Activated T-cell treated with anti-CD3 and anti-CD28 coated beads, Interleukin-2, amount 50 U/mL, for 1 hour (primary cell): Measurements from ENCODE around the gene AOAH.

Experiments
- DNase-seq: peaks from one replicate; pipeline ENCODE4 v3.0.0-alpha.2; 2020

Gene AOAH, protein sequence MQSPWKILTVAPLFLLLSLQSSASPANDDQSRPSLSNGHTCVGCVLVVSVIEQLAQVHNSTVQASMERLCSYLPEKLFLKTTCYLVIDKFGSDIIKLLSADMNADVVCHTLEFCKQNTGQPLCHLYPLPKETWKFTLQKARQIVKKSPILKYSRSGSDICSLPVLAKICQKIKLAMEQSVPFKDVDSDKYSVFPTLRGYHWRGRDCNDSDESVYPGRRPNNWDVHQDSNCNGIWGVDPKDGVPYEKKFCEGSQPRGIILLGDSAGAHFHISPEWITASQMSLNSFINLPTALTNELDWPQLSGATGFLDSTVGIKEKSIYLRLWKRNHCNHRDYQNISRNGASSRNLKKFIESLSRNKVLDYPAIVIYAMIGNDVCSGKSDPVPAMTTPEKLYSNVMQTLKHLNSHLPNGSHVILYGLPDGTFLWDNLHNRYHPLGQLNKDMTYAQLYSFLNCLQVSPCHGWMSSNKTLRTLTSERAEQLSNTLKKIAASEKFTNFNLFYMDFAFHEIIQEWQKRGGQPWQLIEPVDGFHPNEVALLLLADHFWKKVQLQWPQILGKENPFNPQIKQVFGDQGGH

DNA sequence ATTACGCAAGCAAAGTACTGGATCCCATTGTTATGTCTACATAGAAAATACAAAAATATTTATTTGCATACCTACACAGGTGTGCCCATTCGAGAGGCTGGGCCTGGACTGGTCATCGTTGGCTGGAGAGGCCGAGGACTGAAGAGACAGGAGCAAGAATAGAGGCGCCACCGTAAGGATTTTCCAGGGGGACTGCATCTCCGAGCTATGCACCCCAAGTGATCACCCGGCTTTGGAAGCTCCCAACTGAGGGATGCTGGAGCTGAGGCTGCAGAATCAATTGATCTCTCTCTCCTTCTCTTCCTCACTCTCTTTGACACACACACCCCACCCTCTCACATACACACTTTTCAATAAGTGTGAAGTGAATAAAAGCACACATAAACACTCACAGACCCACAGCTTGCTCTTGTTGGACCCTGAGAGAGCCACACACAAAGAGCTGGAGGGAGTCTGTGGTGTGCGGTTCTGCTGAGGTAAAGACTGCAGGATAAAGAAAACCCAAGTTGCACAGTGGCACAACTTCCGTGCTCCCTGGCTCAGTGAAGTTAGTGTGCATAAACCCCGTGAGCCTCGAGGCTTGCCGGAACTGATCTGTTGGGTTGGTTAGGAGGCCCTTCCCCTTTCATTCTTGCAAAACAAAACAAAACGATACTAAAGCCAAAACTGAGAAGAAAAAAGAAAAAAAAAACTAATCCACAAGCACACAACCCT, at the start of gene AOAH:
AOAH (minus strand) TSS at position 544 of the 714 bp plus-strand sequence; CDS start at position 198, 346 bp downstream.
- peak; percentile 68 for DNase-seq

DNA sequence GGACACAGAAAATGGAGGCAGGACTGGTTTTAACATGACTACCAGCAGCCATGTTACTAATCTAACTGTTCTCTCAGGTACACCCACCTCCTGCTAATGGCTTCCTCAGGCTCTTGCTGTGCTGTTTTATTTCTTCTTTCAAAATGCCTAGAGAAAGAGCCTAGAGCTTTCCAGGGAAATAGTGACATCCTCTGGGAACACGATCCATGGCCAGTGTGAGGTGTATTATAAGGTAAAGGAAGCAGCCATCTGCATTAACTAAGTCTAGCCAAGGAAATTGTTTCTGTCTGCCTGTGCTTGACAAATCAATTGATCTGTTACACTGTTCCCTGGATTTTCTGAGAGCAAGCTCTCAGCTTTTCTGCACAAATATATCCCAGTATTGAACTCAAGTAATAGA, 42.2 kb upstream of the AOAH start:
- no peak for DNase-seq

DNA sequence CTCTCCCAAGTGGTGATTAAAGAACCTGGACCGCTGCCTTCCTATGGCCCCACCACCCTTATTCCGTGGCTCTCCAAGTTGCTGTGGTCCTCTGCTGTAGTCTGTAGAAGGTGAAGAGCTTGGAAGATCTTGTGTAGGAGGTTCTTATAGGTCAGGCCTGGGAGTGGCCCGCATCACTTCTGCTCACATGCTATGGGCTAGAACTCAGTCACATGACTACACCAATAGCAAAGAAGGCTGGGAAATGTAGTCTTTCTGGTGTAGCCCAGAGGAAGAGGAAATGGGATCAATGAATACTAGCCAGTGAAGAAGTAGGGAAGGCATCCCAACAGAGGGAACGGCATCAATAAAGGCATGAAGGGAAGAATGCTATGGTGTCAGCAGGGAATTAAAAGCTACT, 41.3 kb upstream of the AOAH start:
- DNase-seq, result no peak

DNA sequence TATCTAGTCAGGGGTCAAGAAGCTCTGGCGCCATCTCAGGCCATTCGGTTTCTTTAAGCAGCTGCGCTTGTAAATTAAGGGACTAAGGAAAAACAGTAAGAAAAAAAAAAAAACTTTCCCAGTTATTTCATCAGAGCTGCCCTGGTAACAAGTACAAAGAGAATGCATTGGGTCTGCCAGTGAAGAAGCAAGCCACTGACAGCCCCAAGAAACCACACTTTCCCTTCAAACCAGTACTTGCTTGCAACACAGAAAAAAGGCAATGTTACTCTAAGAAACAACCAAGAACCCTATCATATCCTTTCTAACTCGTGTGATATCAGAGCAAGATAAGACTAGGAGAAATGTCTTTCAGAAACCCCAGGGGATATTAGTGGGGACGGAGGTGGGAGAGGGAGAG, 40.6 kb upstream of the AOAH start:
- DNase-seq, result no peak

DNA sequence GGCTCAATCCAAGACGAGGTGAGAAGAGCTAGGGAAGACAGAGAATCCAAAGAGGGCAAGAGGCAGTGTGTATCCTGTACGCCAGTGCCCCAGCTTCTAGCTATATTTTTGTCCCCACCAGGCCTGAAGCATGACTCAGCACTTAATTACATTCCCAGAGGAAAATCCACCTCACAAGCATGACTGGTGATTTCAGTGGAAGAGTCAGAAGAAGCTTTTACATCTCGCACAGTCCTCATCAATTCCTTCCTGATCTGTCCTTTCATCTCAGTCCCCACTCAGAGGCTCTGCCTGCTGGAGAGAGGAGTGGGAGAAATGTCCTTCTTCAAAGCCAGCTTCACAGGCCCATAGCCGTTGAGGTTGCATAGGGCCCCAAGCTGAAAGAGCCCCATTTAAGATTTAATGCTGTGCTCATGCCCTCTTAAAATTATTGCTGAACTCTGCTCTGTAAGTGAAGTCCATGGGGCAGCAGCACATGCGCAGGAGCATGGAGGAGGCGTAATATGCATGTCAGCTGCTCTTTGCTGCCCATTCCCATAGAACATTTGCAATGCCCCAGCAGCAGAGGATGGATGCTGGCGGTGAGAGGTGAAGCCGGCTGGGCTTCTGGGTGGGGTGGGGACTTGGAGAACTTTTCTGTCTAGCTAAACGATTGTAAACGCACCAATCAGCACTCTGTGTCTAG, 39.0 kb upstream of the AOAH start:
- no peak for DNase-seq

DNA sequence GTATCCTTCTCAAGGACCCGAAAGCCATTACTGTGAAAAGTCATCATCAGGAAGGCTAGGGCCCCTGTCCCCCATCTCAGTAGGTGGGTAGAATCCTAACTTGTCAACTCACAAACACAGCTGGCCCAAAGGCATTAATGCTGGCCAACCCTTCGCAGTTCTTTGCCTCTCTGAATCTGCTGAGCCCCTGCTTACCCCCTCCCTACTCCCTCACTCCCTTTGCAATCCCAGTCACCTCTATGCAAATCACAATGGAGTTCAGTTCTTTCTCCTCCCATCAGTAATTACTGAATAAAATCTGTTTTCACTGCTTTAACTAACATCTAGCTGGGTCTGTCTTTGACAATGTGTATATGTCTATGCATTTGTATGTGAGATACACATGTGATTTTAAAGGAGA, 38.1 kb upstream of the AOAH start:
- no peak for DNase-seq

DNA sequence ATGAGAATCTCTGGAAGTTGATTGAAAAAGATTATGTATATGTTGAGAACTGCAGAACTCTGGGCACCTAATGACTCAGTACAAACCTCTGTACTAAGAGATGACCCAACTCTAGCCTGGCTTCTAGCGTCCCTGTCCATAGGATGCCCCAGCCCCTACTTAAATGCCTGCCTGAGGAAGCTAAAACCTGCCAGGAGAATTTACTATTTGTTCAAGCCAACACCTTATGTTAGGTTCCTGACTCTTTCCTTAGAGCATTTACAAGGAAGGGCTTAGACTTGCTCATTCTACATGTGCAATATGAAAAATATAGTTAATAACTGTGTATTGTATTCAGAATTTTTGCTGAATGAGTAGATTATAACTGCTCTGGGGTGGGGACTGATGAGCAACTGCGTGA, 37.5 kb upstream of the AOAH start:
- DNase-seq, result no peak

DNA sequence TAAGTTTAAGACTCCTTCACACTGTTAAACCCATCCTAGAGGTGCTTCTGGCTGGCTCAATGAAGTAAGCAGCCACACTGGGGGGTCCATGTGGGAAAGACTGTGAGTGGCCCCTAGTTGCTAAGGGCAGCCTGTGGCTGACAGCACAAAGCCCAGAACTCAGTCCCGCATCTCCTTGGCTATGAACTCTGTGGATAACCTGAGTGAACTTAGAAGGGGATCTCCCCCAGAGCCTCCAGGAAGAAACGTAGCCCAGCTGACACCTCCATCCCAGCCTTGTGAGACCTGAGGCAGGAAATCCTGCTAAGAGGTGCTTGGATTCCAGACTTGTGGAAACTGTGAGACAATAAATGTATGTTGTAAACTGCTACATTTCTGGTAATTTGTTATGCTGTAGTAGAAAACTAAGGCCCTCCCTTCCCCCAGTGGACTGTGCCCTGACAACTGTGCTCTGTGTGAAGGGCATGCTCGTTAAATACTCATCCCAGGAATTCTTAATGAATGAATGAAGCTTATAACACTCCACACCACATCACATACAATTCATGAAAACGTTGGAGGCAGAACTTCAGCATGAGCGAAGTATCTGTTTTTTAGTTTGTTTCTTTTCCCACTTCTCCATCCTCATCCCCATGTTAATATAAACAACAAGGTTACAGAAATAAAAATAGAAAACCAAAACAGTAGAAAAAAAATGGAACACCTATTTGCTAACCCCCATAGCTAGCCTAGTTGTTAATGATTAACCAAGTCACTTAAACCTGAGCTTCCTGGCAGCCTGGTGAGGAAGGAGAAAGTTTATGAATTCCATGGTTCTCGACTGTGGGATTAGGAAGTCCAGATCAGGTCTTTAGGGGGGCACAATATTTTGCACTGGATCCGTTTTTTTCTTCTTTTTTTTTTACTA, 36.8 kb upstream of the AOAH start:
- no peak for DNase-seq

DNA sequence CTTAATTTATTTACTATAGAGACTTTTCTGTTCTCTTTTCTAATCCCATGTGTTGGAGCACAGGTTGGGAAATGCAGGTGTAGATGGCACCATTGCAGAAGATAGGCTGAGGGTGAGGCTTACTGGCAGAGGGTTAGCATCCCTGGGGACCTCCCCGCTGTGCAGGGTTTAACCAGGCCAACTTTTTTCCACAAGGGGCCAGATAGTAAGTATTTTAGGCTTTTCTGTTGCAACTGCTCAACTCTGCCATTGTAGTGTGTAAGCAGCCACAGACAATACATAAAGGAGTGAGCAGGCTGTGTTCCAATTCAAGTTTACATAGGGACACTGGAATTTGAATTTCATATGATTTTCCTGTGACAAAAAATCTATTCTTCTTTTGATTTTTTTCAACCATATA, 34.6 kb upstream of the AOAH start:
- DNase-seq, result no peak

DNA sequence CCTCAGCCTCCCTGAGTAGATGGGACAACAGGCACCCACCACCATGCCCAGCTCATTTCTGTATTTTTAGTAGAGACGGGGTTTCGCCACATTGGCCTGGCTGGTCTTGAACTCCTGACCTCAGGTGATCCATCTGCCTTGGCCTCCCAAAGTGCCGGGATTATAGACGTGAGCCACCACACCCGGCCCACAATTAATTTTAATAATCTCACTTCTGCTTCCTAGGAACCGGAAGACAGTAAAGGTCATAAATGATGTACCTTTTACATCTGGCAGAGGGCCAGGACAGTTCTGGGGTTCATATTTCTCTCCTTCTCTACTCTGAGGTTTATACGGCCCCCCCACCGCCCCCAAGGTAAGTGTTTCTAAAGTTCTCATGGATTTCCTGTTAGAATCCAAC, 31.2 kb upstream of the AOAH start:
- no peak for DNase-seq

DNA sequence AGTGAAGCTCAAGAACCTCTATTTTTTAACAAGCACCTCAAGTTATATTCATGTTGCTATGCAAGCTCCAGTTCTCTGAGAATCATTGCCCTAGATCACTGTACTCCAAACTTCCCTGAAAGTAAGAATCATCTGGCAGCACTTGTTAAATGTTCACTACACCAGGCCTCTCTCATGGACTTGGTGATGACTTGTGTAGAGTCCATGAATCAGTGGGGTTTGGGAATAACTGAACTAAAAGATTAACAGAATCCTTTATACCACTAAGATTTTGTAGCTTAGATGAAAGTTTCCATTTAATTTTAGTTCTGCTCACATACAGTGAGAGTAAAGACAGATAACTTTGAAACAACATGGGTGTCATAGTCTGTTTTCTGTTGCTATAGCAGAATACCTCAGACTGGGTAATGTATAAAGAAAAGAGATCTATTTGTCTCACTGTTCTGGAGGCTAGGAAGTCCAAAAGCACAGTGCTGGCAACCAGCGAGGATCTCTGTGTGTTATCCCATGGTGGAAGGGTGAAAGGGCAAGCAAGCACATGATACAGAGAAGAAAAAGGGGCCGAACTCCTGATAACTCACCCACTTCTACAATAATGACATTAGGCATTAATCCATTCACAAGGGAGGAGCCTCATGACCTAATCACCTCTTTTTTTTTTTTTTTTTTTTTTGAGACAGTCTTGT, 27.9 kb upstream of the AOAH start:
- no peak for DNase-seq

DNA sequence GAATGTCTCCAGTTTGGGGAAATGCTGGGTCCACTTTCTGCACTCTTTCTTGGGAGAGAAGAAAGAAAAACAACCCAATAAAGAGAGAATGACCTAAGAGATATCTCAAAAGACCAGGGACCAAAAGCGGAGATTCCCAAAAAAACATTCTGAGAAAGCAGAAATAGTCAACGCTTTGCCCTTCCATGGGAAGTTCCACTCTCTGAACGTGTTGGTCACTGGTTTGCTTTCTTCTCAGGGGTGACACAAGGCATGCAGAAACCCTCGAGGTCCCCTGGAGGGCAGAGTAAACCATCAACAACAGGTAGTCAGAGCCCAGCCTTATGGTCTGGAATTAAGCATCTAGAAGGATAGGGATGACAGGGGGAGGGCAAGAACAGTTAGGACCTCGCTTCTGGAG, 26.2 kb upstream of the AOAH start:
- no peak for DNase-seq

DNA sequence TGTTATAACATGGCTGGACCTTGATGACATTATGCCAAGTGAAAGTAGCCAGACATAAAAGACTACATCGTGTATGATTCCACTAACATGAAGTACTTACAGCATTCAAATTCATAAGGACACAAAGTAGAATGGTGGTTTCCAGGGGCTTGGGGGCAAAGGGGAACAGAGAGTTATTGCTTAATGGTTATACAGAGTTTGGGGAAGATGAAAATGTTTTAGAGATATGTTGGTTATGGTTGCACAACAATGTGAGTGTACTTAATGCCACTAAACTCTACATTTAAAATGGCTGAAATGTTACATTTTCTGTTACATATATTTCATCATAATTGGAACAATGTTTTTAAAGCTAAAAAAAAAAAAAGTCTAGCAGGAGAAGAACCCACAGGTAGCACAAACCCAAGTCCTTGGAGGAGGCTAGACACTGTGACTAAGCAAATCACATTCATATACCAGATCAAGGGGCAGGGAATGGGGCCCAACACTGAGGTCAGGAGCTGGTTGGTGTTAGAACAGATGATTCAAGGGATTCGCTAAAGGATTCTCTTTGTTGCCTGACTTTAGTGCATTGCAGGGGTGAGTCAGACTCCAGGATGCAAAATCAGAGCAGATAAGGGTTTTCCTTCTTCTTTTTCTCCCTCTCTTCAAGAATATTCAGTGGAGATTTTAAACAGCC, 25.1 kb upstream of the AOAH start:
- DNase-seq, result no peak

DNA sequence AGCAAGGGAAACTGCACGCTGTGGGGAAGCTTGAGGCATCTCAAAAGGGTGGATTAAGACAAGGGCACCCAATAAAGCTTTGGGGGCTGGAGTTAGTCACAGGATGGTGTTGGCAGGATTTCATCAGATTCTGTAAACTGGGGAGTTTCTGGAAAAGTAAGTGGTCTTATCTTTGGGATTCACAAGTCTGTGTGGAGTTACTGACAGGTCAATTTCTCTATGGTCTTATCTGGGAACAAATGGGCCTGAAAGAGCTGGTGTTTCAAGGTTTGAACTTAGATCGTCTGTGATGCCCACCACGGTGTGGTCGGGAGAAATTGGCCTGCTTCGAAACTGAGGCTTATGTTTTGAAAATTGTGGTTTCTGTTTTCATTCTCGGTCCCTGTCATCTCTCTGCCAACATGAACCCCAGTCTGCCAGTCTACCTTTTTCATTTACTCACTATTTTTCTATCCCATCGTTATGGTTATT, 23.8 kb upstream of the AOAH start:
- DNase-seq, result no peak

DNA sequence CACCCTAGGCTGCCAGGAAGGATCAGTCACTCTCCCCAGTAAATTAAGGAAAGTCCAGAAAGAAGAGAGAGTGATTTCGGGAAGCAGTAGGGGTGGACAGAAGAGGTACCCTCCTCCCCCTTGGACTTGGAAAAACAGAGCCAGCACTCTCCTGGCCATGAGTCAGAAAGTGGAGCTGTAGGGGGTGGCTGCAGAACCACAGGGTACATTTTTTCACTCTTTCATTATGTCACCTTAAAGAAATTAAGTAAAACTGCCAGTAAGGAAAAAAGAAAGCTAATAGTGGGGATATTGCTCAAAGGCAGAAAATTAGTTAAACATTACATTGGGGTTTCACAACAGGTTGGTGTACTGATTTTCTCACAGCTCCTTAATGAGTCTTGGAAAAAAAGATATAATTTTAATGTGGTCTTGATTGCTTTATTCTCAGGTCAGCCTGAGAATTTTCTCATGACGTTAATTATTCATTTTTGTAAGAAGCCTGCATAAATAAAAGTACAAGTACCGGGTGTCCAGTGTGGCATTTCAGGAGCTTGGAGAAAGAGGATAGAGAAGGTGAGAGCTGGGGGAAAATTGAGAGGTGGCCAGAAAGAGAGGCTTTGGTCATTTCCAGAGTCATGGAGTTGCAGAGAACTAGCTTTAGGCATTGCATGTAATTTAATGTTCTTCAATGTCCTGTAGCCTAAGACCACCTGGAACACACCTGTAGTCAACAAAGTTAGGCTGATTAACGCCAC, 23.2 kb upstream of the AOAH start:
- DNase-seq, result no peak

DNA sequence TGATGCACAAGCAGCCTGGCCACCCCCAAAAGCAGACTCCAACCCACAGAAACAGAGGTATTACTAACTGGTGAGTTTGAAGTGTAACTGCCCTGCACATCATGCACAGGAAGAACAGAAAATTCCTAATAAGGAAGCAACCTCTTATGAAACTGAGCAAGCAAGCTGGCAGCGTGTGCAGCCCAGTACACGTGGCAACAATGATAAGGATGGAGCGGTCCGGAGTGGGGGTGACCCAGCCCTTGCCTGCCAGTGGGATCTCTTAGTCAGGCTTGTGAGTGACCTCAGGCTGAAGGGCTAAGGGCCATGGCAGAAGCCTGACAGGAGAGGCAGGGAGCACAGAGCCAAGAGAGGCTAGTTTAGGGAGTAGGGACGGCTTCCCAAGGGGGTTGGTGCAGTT, 22.1 kb upstream of the AOAH start:
- DNase-seq, result no peak

DNA sequence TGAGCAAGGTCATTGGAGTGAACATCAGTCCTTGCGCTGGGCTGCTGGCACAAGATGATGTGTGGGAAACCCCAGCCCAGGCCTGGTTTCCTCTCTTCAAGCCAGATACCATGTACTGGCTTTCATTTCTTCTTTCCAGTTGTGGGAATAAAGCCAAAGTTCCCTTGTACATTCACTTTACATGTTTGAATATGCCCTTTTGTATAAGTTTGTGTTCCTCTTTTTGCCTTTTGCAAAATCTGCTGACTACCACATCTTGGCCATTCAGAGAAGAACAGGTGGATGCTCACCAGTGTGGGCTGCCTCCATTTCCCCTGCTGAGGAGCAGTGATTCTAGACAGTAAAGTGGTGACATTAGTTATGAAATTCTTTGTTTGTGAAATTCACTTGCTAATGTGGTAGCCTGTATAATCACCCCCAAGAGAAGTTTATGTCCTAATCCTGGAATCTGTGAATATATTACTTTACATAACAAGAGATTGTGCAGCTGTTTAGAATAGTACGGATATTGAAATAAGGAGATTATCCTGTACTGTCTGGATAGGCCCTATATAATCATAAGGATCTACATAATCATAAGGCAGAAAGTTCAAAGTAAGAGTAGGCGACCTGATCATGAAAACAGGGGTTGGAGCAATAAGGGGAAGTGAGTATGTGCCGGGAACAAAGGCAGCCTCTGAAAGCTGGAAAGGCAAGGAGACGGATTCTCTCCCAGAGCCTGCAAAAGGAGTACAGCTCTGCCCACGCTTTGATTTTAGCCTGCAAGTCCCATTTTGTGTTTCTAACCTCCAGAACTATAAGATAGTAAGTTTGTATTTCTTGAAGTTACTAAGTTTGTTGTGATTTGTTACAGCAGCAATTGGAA, 18.8 kb upstream of the AOAH start:
- no peak for DNase-seq

DNA sequence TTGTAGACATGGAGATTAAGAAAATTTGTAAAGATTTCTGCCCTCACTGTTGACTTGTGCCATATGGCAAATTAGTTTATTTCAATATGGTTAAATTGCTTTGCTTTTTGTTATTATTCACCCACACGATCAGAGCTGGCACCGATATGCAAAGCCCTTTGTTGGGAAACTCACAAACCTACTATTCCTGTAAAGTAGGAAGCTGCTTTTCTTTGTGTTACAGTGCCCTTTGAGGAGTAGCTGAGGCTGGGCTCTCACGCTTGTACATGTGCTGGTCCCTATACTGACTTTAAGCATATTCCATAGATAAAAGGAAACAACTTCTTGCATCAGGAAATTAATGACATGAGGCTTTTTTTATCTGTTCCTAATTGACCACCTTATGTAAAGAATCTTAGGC, 17.6 kb upstream of the AOAH start:
- DNase-seq, result no peak

DNA sequence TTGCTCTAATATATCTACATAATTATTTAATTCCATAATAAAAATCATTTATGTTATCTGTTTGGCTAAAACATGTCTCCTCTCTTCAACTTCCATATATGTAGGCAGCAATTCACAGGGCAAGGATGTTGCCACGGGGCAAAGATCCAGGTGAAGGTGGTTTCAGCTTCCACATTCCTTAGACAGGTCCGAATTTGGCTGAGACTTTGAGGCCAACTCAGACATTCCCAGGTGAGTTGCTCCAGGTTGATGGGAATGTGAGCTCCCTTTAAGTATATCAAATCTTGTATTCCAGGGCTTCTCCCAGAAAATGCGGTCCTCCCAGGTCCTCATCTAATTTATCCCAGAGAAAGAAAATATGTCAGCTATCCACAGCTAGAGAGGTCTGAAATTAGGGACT, 15.1 kb upstream of the AOAH start:
- no peak for DNase-seq

DNA sequence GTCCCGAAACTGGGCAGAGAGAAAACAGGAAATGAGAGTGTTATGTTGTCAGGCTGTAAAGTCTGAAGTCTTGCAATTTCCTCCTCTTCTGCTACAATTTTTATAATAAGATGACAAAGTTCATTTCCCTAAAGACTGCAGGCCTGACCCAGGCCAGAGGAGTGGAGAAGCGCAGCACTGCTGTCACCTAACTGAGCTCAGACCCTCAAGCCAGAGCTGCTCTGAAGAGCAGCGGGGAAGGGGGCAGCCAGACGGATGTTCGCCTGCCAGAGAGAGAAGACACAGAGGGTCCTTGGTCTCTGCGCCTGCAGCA, 12.6 kb upstream of the AOAH start:
- no peak for DNase-seq
